ENCODE data around the gene EGFLAM.
A peak's percentile ranks its signal among the peaks of the same experiment; 100 is the strongest.

The EGFLAM gene

DNA sequence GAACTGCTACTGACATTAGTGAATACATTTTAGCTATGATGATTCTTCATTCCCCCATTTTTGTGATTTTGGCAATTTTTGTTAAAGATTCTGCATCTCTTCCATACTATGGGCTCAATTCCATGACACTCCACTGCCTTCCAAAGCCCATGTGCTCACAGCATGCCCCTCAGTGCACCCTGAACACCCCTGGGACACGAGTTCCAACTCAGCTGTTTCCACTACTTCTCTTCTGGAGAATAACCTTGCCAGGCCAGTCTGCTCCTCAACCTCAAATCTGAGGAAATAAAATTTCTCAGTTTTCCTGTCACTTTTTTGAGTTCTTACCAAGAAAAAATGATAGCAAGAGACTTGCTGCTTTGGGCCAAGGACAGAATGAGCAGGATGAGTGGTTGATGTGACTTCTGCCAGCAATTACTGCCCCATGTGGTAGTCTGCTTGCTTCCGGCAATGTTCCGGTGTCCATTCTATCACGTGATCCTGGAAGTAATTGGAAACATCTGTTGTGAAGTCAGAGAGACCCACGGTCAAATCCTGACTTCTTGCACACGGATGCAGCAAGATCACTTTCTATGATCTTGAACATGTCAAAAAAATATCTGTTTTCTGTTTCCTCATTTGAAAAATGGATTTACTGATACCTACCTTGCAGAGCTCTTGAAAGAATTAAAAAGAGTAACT lies 58.3 kb downstream of the EGFLAM start:
- TF ChIP-seq, protein P1, sequence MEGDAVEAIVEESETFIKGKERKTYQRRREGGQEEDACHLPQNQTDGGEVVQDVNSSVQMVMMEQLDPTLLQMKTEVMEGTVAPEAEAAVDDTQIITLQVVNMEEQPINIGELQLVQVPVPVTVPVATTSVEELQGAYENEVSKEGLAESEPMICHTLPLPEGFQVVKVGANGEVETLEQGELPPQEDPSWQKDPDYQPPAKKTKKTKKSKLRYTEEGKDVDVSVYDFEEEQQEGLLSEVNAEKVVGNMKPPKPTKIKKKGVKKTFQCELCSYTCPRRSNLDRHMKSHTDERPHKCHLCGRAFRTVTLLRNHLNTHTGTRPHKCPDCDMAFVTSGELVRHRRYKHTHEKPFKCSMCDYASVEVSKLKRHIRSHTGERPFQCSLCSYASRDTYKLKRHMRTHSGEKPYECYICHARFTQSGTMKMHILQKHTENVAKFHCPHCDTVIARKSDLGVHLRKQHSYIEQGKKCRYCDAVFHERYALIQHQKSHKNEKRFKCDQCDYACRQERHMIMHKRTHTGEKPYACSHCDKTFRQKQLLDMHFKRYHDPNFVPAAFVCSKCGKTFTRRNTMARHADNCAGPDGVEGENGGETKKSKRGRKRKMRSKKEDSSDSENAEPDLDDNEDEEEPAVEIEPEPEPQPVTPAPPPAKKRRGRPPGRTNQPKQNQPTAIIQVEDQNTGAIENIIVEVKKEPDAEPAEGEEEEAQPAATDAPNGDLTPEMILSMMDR (IDR thresholded peaks at IDR 0.05; ENCODE audit: low read depth, low read length) = peak; percentile 22; the same call in 1 of the 2 replicates
- H3K27ac ChIP-seq = no peak overlapping the region
- DNase-seq = peak; percentile 21
- no peak overlapping the region for H3K4me3 ChIP-seq (ENCODE audit: low read depth, low read length)
- no peaks in the 10 kb centered on the region for H3K27me3 ChIP-seq (ENCODE audit: insufficient read depth, low read depth, severe bottlenecking)
- H3K9me3 ChIP-seq (ENCODE audit: severe bottlenecking) = no peaks in the 10 kb centered on the region
- H3K36me3 ChIP-seq = peaks cover 19% of the 10 kb centered on the region

DNA sequence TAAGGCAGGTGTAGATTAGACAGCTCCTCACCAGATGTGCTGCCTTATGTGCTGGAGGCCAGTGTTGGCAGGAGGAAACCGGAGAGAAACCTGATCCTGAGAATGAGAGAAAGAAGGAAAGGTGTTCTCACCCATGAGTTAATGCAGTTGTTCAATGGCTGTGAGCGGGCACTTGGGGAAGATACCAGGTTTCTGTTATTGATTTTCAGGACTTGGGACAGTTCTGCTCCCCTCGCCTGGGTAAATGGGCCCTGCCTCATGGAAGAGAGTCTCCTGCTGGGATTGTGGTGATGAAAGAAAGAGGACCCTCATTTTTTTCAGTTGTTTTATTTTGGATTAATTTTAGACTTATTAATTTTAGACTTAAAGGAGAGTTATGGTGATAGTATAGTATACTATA lies 59.5 kb downstream of the EGFLAM start:
- no peak overlapping the region for H3K27ac ChIP-seq
- H3K27me3 ChIP-seq (ENCODE audit: insufficient read depth, low read depth, severe bottlenecking) = no peaks in the 10 kb centered on the region
- TF ChIP-seq, protein P1 (IDR thresholded peaks at IDR 0.05; ENCODE audit: low read depth, low read length) = no peak
- no peaks in the 10 kb centered on the region for H3K9me3 ChIP-seq (ENCODE audit: severe bottlenecking)
- H3K4me3 ChIP-seq (ENCODE audit: low read depth, low read length) = no peak overlapping the region
- H3K36me3 ChIP-seq = peaks cover 25% of the 10 kb centered on the region
- DNase-seq = no peak

DNA sequence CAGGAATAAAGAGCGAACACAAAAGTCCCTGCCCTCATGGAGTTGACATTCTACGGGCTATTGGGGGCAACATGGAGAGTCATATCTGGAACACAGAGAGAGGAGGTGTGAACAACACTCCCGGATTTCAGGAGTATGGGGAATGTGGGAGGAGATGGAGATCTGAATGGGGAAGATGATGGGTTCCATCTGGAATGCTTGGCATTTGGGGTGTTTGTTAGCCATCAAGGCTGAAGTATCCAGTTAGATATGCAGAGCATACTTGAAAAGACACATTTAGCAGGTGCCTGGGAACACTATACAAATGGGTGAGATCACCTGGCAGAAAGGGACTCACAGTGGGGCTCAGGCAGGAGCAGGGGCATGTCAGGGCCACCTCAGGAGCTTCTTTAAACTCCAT lies 61.1 kb downstream of the EGFLAM start:
- H3K27me3 ChIP-seq (ENCODE audit: insufficient read depth, low read depth, severe bottlenecking) = no peaks in the 10 kb centered on the region
- no peaks in the 10 kb centered on the region for H3K9me3 ChIP-seq (ENCODE audit: severe bottlenecking)
- H3K27ac ChIP-seq = no peak overlapping the region
- TF ChIP-seq, protein P1 (IDR thresholded peaks at IDR 0.05; ENCODE audit: low read depth, low read length) = no peak
- H3K4me3 ChIP-seq (ENCODE audit: low read depth, low read length) = no peak overlapping the region
- DNase-seq = no peak
- H3K36me3 ChIP-seq = peaks cover 25% of the 10 kb centered on the region

DNA sequence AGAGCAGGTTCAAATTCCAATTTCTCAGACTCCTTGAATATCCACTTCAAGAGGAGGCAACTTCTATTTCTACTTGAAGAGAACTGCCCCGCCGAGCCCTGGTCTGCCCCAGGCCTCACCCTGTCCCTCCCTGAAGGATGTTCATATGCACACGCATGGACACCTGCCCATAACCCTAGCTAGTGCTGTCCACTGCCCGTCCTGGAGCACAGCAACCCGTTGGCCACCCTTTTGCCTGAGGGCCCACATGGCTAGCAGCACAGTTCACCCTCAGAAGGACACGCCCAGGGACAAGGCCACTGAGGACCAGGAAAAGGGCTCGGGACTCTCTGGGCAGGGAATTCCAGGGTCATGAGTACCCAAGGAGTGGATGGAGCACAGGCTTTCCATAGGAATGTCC lies 63.6 kb downstream of the EGFLAM start:
- DNase-seq = no peak
- no peaks in the 10 kb centered on the region for H3K27me3 ChIP-seq (ENCODE audit: insufficient read depth, low read depth, severe bottlenecking)
- TF ChIP-seq, protein P1 (IDR thresholded peaks at IDR 0.05; ENCODE audit: low read depth, low read length) = no peak
- H3K4me3 ChIP-seq (ENCODE audit: low read depth, low read length) = no peak overlapping the region
- H3K9me3 ChIP-seq (ENCODE audit: severe bottlenecking) = no peaks in the 10 kb centered on the region
- no peak overlapping the region for H3K27ac ChIP-seq
- peaks cover 22% of the 10 kb centered on the region for H3K36me3 ChIP-seq

DNA sequence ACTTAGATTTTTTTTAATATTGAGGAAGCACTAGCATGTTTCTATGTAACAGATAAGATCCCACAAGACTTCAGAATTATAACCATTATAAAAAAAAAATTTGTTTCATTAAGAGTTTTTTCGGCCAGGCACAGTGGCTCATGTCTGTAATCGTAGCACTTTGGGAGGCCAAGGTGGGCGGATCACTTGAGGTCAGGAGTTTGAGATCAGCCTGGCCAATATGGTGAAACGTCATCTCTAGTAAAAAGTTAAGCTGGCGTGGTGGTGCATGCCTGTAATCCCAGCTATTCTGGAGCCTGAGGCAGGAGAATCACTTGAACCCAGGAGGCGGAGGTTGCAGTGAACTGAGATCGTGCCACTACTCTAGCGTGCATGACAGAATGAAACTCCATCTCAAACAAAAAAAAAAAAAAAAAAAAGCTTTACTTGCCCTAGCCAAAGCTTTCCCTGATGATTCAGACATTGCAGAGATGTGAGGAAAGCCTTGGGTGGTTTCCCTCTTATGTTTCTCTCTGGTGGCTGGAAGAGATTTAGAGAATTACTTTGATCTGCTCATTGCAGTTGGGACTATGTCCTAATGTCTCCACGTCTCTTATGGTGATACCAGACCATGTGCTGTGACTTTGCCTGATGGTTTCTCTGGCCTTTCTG lies 65.4 kb downstream of the EGFLAM start:
- DNase-seq = no peak
- H3K4me3 ChIP-seq (ENCODE audit: low read depth, low read length) = no peak overlapping the region
- TF ChIP-seq, protein P1 (IDR thresholded peaks at IDR 0.05; ENCODE audit: low read depth, low read length) = no peak
- H3K27ac ChIP-seq = peak overlapping the region; percentile 8; the same call in 1 of the 2 replicates
- no peaks in the 10 kb centered on the region for H3K27me3 ChIP-seq (ENCODE audit: insufficient read depth, low read depth, severe bottlenecking)
- peaks cover 16% of the 10 kb centered on the region for H3K36me3 ChIP-seq
- H3K9me3 ChIP-seq (ENCODE audit: severe bottlenecking) = no peaks in the 10 kb centered on the region
